DMS114 treated with DMSO at 0.1 percent for 48 hours (cell line): Measurements from ENCODE around the gene MGME1.

Experiments used
- DNase-seq: peaks from one replicate; lab custom pipeline; 2025; ENCODE audit not compliant: unreplicated experiment; lab: John Stamatoyannopoulos, UW

Gene MGME1

GRCh38 chr20:17940224-17940971, 28.4 kb upstream of the MGME1 start:
- DNase-seq = no peak

- DNase-seq = no peak
These were observed 27.6 kb upstream of the MGME1 start for GRCh38 chr20:17941087-17941825.

- DNase-seq = no peak
These were observed 27.0 kb upstream of the MGME1 start for GRCh38 chr20:17941826-17942196.

- no peak for DNase-seq
These were observed 25.5 kb upstream of the MGME1 start for GRCh38 chr20:17943343-17943742.

GRCh38 chr20:17944854-17945474, 23.9 kb upstream of the MGME1 start:
- DNase-seq = no peak

GRCh38 chr20:17946040-17946439, 22.8 kb upstream of the MGME1 start:
- no peak for DNase-seq

- no peak for DNase-seq
These were observed 22.0 kb upstream of the MGME1 start for GRCh38 chr20:17946572-17947473.

GRCh38 chr20:17947474-17947815, 21.4 kb upstream of the MGME1 start:
- DNase-seq = no peak

GRCh38 chr20:17948442-17948841, 20.4 kb upstream of the MGME1 start:
- DNase-seq = no peak

GRCh38 chr20:17949899-17950298, 18.9 kb upstream of the MGME1 start:
- no peak for DNase-seq

GRCh38 chr20:17950670-17951069, 18.1 kb upstream of the MGME1 start:
- DNase-seq = no peak

- no peak for DNase-seq
These were observed 17.5 kb upstream of the MGME1 start for GRCh38 chr20:17951323-17951722.

GRCh38 chr20:17952692-17953684, 15.8 kb upstream of the MGME1 start:
- no peak for DNase-seq

GRCh38 chr20:17953935-17954334, 14.9 kb upstream of the MGME1 start:
- DNase-seq = no peak

- no peak for DNase-seq
These were observed 13.5 kb upstream of the MGME1 start for GRCh38 chr20:17955302-17955701.

GRCh38 chr20:17956099-17956685, 12.6 kb upstream of the MGME1 start:
- DNase-seq = no peak

GRCh38 chr20:17957505-17958363, 11.1 kb upstream of the MGME1 start:
- no peak for DNase-seq

- no peak for DNase-seq
These were observed 10.2 kb upstream of the MGME1 start for GRCh38 chr20:17958373-17959256.
